HG03196 (cell line): ENCODE measurements around the gene MMRN1.

ENCODE experiments used
- ATAC-seq: cut with Tn5 transposase; IDR thresholded peaks from one replicate; pipeline ENCODE4 v1.9.1; 2021; ENCODE audit not compliant: unreplicated experiment

The MMRN1 gene

DNA sequence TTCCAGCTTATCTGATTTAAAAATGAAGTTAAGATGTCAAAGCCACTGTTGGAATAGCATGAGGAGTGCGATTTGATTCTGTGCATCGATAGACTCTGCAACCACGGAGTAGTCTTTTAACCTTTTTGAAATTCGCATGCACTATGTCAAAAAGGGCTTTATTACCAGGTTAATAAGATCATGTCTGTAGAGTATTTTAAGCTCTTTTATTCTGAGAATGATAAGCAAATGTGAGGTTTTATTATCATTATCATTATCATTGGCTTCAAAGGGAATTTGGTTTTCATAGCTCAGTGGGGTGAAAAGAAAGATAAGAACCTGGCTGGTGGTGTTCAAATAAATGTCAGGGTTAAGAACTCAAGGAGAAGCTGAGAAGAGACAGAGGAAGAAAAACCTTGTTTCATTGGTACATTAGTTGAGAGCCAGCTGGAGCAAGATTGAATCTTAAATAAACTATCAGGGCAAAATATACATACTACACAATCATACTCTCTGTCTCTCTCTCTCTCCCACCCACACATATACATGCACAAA is 102.6 kb downstream of the MMRN1 start:
- ATAC-seq: no peak

DNA sequence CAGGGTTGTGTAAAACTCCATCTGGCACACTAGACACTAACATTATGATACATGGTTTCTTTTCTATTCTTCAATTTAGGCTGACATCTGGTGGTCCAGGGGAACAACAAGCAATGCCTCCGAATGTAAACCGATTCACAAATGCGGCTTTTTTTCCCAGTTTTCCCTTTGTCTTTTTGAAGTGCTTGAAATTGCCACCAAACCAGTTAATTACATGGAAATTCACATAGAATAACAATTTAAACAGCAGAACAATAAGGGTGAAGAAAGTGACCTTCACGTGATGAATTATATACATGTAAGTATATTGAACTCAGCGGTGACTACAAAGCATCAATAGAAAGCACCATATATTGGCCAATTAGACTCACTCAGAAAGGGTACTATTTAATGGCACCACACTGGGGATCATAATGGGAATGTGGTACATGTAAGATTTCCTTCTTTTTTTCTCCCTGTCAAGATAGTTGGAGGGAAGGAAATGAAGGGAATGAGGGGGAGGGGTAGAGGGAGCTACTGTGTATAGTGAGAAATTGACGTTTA is 103.9 kb downstream of the MMRN1 start:
- no peak for ATAC-seq

DNA sequence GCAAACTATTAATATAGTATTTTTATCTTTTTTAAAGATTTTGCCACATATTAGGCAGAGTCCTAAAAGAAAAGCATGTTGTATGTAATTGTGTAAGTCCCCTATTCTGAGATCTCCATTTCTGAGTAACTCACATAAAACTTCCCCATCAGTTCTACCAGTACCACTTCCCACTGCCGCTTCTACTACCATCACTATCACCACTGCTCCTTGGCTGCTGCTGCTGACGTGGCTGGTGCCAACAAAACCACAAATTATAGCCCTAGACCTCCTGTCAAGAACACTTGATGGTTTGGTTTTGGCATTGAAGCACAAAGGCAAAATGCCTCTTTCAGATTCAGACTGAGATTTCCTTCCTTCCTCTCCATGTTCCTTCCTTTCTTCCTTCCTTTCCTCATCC is 106.4 kb downstream of the MMRN1 start:
- no peak for ATAC-seq

DNA sequence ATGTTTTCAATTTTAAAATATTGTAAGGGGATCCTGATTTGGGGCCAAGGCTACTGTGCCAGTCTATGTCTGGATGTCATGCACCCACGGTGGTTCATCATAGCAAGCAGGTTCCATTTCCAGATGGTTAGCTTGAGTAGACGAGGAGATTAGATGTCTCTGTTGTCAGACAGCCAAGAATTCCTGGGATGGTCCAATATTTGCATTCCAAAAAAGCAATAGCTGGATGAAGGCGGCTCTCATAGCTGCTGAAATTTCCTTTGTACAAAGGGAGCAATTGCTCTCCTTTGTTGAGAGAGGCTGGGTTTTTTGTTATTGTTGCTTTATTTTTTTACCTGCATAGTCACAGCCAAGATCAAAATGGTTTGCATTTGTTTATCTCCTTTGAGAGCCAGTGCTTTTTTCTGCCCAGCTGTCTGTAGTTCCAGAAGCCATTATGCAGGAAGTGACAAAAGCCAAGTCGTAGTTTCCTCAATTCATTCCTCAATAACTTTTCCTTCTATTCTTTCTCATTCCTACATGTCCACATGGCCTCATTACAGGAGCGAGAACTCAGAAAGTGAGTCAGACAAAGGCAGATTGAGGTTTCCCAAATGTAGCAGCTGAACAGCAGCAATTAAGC is 107.9 kb downstream of the MMRN1 start:
- no peak for ATAC-seq
